Right lobe of liver (tissue), 4 donors: ENCODE results near the gene PACRG.

Experiments used
- CTCF ChIP-seq, 4 donors: fragments of 200-600 bp in 3 of 4; fragments of 450-650 bp in 1 of 4; IDR thresholded peaks; one replicate each; pipeline versions ENCODE4 v1.5.1 to v1.8.0; 2016 to 2022; ENCODE audit warnings: antibody characterized with exemption in 4 of 4, mild to moderate bottlenecking in 2 of 4
- POLR2A ChIP-seq: fragments of 450-650 bp; IDR thresholded peaks from one replicate; pipeline ENCODE4 v1.6.1; 2017; ENCODE audit warnings: antibody characterized with exemption, mild to moderate bottlenecking
- donor health status: DM: no; HTN: no; CAD: no.
- donor health status: DM: no; HTN: no; CAD: no.
- donor health status: DM: no; HTN: yes; CAD: no.

- TF ChIP-seq CTCF (IDR thresholded peaks at IDR 0.05) (no peak), POLR2A (no peak)
Measured at GRCh38 chr6:163351013-163351412, 623.2 kb downstream of the PACRG start.
